Measurements from ENCODE around the gene ACAP3.

The ACAP3 gene

DNA sequence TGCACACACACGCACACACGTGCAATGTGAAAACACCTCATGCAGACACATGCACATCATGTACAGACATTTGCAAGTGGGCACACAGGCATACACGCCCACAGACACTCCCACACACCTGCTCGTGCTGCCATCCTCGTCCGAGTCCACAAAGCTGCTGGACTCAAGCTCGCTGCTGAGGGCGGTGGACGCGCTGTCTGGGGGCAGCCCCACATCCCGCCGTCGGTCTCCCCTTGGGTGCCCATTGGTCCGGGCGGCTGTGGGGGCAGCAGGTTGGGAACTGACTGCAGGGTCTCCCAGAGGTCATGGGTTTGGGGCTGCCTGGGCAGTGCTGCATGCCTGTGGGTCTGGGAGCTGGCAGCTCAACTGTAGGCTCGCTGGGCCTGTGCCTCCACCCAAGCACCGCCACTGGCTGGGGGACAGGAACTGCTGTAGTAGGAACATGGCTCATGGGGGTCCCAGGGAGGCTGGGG, 33.9 kb upstream of the ACAP3 start:
- TF ChIP-seq, protein P1, sequence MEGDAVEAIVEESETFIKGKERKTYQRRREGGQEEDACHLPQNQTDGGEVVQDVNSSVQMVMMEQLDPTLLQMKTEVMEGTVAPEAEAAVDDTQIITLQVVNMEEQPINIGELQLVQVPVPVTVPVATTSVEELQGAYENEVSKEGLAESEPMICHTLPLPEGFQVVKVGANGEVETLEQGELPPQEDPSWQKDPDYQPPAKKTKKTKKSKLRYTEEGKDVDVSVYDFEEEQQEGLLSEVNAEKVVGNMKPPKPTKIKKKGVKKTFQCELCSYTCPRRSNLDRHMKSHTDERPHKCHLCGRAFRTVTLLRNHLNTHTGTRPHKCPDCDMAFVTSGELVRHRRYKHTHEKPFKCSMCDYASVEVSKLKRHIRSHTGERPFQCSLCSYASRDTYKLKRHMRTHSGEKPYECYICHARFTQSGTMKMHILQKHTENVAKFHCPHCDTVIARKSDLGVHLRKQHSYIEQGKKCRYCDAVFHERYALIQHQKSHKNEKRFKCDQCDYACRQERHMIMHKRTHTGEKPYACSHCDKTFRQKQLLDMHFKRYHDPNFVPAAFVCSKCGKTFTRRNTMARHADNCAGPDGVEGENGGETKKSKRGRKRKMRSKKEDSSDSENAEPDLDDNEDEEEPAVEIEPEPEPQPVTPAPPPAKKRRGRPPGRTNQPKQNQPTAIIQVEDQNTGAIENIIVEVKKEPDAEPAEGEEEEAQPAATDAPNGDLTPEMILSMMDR (IDR thresholded peaks at IDR 0.05; ENCODE audit: low read depth, low read length): no peak
- no peak overlapping the region for H3K4me3 ChIP-seq (ENCODE audit: low read depth, low read length)

DNA sequence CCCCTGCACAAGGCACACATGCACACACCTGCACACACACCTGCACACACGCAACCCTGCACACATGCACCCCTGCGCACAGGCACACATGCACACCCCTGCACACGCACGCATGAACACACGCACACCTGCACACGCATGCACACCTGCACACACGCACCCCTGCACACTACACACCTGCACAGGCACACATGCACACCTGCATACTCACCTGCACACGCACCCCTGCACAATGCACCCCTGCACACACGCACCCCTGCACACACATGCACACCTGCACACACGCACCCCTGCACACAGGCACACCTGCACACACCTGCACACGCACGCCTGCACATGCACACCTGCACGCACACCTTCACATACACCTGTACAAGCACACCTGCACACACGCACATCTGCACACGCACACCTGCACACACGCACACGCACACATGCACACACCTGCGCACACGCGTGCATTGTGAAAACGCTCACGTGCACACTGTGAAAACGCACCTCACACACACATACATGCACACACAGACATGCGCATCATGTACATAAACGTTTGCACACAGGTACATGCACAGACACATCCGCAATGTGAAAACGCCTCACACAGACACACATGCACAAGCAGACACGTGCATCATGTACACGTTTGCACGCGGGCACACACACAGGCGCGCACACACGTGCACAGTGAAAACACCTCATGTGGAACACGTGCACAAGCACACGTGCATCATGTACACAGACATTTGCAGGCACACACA, 33.2 kb upstream of the ACAP3 start:
- no peak overlapping the region for H3K4me3 ChIP-seq (ENCODE audit: low read depth, low read length)
- TF ChIP-seq, protein P1 (IDR thresholded peaks at IDR 0.05; ENCODE audit: low read depth, low read length): no peak

DNA sequence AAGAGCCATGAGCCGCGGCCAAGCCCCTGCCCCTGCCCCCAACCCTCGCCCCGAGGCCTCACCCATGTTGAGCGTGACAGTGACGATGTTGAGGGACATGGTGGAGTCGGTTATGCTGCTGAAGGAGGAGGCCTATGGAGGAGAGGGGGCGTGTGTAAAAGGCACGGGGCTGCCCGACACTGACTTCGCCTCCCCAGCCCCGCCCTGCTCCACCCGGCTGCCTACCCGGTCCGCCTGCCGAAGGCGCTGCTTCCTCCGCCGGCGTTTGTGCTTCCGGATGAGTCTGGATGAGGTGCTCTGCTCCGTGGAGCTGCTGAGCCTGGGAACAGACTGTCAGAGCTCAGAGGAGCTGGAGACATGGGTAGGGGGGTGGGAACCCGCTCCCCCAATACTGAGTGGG, 32.5 kb upstream of the ACAP3 start:
- TF ChIP-seq, protein P1 (IDR thresholded peaks at IDR 0.05; ENCODE audit: low read depth, low read length): no peak

DNA sequence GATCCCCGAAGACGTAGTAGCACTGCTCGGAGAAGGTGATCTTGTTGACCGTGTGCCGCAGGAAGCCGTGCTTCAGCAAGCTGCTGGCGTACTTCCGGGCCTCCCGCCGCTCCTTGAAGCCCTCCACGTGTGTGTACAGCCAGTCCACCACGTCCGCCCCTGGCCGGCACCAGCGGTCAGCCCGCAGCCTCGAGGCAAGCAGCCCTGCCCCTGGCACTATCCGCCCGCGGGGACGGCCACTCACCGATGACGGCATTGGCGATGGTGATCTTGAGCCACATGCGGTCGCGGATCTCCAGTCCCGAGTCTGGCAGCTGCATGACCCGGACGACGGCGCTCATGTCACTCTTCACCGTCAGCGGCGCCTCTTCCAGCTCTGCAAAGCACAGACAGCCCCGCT, 30.5 kb upstream of the ACAP3 start:
- TF ChIP-seq, protein P1 (IDR thresholded peaks at IDR 0.05; ENCODE audit: low read depth, low read length): no peak
- H3K4me3 ChIP-seq (ENCODE audit: low read depth, low read length): no peak overlapping the region

More for the DNA sequence above, 32.5 kb upstream of the ACAP3 start:
- no peak overlapping the region for H3K4me3 ChIP-seq (ENCODE audit: low read depth, low read length)

DNA sequence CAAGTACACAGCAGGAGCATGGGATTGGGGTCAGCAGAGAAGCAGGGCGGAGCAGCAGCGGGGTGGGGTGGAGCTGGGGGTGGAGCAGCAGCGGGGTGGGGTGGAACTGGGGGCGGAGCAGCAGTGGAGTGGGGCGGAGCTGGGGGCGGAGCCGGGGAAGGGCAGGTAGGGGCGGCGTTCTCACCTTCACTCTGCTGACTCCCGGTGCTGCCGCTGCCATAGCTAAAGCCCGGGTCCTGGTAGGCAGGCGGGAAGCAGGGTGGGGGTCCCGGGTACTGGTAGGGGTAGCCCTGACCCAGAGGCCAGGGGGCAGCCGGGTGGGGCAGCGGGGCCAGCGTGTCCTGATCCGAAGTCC, 30.0 kb upstream of the ACAP3 start:
- TF ChIP-seq, protein P1 (IDR thresholded peaks at IDR 0.05; ENCODE audit: low read depth, low read length): no peak
- H3K4me3 ChIP-seq (ENCODE audit: low read depth, low read length): no peak overlapping the region

DNA sequence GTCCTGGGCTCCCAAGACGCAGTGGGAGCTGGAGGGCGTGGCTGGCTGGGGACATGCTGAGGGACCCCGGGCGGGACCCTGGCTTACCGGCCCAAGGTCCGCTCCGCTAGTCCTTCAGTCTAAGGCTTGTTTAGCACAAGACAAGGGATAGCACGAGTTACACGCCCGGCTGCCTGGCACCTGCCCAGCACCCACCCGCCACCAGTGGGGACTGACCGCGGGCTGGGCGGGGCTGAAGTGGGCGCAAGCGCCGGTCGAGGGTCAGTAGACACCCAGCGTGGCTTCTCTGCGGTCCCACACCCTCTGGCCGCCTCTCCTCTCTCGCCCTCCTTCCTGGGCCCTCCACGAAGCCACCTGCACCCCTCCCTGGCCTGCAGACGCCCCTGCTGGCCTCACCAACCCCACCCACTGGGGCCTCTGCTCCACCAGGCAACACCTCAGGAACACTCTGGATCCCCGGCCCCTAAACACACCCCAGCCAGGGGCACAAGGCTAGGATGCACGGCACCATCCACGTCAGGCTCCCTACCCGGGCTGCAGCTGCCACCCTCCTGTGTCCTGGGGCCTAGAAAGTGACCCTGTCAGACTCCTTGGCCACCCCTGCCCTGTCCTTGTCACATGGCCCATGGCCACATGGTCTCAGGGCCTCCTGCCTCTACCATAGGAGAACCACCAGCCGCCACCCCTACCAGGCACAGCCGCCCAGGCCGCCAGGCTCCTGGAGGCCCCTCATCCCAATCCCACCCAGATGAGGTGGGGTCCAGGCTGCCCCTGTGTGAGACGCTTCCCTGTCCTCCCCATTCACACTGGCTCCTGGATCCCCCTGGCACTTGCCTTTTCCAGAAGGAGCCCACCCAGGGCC, 29.4 kb upstream of the ACAP3 start:
- no peak overlapping the region for H3K4me3 ChIP-seq (ENCODE audit: low read depth, low read length)
- TF ChIP-seq, protein P1 (IDR thresholded peaks at IDR 0.05; ENCODE audit: low read depth, low read length): no peak

DNA sequence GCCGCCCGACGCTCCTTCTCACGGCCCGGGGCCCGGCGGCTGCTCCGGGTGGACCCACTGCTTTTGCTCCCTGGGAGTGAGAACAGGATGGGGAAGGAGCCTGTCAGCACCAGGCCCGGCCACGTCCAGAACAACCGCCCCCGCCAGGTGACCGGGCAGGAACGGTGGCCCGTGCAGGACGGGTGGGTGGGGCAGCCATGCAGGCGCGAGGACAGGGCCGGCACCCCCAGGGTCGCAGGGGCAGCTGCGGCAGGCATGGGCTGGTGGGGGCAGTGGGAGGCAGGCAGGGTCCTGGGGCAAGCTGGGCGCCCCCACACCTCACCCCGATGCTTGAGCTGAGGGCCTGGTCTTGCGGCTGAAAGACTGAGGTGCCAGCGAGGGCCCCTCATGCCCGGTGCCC, 28.7 kb upstream of the ACAP3 start:
- TF ChIP-seq, protein P1 (IDR thresholded peaks at IDR 0.05; ENCODE audit: low read depth, low read length): no peak
- H3K4me3 ChIP-seq (ENCODE audit: low read depth, low read length): no peak overlapping the region
